NCI-H226 (cell line): ENCODE measurements around the gene CLBA1.

ENCODE experiments used
- DNase-seq: peaks from one replicate; pipeline ENCODE4 v3.0.0-alpha.2; 2015

Gene CLBA1

GRCh38 chr14:104970231-104971068, 15.1 kb upstream of the CLBA1 start:
- DNase-seq: peak; percentile 76

GRCh38 chr14:104971447-104972240, 13.9 kb upstream of the CLBA1 start:
- DNase-seq: no peak

GRCh38 chr14:104972301-104973134, 13.1 kb upstream of the CLBA1 start:
- DNase-seq: peak; percentile 77

GRCh38 chr14:104973135-104973384, 12.5 kb upstream of the CLBA1 start:
- DNase-seq: peak; percentile 99

- DNase-seq: peak; percentile 92
Observed at GRCh38 chr14:104973385-104974145, 12.0 kb upstream of the CLBA1 start.

GRCh38 chr14:104974146-104974541, 11.4 kb upstream of the CLBA1 start:
- no peak for DNase-seq

GRCh38 chr14:104974665-104975390, 10.8 kb upstream of the CLBA1 start:
- no peak for DNase-seq

DNA sequence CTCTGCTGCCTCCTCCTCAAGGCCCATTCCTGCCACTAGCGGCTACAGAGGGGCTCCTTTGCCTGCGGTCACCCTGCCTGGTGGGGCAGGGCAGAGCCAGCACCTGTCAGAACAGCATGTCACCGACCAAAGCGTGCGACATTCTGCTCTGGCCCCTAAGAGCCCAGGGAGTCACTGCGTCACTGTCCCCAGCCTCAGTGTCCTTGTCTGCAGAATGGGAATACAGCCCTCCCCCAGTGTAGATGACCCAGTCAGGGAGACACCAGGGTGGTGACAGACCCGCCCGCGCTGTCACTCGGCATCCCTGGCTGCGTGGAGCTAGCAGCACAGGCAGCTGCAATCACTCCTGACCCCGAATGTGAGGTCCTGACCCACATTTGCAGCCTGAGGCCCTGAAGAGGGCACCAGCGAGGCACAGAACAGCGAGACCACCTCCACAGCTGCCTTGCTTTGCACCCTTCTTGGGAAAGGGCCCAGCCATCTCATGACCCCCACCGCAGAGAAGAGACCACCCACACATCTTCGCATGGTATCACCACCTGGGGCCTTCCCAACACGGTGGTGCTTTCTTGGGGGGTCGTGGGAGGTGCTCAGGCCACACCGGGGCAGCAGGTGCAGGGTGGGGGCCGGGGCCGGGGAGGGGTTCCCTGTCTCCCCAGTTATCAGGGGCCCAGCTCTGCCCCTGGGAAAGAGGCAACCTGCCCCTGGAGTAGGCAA, 9.9 kb upstream of the CLBA1 start:
- DNase-seq: no peak

- DNase-seq: peak; percentile 79
Observed at GRCh38 chr14:104976198-104977007, 9.2 kb upstream of the CLBA1 start.

GRCh38 chr14:104977008-104977680, 8.4 kb upstream of the CLBA1 start:
- DNase-seq: no peak

DNA sequence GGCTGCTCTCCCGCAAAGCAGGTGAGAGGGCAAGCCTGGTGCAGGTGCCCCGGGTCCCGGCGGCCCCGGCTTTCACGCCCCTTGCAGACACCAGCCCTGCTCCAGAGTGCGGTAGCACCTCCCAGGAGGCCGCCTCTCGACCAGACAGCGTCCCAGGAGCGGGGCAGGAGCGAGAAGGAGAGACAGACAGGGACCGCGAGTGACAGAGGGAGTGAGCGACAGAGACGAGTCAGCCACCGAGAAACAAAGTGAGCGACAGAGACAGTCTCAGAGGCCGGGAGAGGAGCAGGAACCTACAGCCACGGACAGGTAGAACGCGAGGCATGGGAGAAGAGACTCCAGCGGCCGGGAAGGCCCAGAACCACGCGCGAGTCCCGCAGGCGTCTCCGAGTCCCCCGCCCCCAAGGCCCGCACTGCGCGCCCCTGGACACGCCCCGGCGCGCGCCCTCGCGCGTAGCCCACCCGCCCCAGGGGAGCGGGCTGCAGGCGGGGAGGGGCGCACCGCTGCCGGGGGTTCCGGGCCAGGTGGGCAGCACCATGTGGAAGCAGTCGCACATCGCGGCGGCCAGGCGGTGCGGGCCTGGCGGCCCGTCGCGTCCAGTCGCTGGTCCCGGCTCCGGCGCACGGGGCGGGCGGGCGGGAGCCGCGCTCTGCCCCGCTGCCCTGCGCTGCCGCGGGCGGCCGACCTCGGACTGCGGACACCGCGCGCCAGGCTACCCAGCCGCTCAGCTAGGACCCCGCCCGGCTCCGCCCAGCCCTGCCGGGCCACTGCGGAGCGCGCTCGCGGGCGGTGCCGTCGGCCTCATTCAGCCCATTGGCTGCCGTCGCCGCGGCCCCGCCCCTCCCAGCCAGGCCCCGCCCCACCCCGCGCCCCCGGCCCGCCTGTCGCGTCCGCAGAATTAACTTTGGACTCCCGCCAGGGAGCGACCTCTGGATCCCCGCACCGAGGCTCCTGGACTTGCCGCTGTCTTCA, 7.6 kb upstream of the CLBA1 start, which contains the start of gene AHNAK2:
AHNAK2 (minus strand) TSS at position 694 of the 973 bp plus-strand sequence; CDS start at position 557, 137 bp downstream.
- peak; percentile 77 for DNase-seq

DNA sequence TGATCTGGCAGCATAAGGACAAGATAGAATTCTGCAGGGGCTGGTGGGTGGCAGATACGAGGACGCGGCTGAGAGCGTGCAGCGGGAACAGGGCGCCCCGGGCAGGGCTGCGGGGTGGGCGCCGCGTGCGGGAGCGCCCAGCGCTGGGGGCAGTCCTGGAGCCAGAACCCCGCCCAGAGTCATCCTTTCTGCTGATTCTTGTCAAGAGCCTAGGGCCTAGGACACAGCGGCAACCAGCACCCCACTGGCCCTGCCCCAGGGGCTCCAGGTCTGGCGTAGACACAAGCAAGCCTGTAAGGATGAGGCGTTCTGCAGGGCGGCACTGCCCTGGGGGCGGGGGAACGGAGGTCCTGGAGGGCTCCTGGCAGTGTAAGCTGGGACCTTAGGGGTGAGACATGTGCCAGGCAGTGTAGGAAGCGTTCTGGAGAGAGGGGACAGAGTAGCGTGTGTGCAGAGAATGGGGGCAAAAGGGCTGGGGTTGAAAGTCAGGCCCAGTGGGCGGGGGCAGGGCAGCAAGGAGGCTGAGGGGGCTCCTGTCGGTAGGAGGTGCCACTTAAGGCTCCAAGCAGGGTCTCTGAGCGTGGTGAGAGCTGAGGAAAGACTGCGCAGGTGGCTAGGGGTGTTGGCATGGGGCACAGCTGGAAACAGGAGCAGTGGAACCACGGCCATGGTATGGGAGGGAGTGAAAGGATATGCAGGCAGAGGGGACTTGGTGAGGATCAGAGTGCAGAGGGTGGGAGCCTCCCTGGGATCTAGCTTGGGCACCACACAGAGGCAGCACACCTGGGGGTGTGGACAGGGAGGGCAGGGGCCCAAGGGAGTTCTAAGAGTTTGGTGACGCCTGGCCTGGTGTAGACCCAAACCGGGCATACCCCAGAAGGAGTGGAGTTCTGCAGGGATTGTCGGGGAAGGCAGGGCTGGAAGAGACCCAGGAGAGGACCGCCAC, 6.6 kb upstream of the CLBA1 start:
- DNase-seq: no peak

DNA sequence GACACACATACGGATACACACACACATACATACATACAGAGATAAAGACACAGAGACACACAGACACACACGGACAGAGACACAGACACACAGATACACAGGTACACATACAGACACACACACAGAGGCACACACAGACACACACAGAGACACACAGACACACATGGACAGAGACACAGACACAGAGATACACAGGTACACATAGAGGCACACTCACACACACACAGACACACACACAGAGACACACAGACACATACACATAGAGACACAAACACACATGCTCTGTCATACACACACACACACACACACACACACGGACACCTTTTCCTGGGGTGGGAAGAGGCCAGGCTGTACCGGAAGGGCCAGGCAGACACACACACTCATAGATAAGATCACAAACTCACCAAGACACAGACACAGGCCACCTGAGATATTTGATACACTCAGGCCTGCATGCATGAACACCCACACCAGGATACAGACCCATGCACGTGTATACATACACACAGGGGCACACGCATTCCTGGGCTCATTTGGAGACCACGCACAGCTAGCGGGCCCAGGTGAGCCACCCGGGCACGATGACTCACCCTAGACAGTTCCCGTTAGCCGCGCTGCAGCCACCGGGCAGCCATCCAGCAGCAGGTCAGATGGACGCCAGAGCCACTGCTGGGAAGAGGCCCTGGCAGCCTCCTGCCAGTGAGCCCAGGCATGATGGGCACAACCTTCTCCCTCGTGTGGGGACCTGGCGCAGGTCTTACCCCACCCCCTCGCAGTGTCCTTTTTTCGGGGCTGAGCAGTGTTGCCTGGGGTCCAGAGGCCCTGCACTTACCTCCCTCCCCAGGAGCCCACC, 5.6 kb upstream of the CLBA1 start:
- DNase-seq: peak; percentile 40

DNA sequence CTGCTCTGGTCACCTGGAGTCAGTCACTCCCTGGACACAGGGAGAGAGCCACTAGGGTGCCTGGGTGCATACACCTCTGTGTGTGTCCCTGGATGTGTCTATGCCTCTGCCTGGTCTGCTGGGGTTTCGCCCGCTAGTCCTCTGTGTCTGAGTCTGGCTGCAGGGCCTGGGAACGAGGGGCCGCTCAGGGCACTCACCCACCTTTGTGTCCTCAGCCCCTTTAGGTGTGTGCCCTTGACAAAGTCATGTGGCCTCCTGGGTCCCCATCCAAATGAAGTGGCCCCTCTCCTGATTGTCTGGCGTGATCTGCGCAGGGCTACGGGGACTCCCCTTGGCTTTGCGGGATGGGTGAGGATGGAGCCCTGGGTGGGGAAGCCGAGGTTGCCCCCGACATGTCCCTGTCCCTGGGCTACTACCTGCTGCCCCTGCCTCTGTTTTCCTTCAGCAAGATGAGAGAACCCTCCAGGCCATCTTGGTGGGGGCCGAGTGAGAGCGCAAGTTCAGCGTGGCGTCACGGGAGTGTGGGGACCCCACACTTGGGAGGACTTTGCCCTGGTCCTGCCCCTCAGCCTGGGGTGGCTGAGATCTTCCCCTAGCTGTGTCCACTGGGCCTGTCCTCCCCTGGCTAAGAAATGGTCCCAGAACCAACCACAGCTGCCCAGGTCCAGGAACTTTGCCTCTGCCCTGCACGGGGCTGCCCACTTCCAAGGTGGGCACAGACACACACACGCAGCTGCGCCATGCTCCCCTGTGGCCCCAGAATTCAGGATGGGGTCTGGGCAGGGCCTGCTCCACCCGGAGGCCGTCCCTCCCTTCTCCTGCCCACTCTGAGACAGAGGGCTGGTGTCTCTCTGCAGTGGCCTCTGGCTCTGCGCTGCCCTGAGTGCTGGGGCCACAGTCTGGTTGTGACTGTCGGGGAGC, 4.7 kb upstream of the CLBA1 start:
- no peak for DNase-seq
